RWPE2 (cell line): ENCODE measurements around the gene CFAP46.

Experiments used
- ATAC-seq: fragments of 200-7000 bp; cut with Tn5 transposase; 3 replicates; pipeline ENCODE4 v1.9.1; 2021; ENCODE audit warnings: low read depth
- DNase-seq: peaks from one replicate; pipeline ENCODE4 v3.0.0-alpha.2; 2020; ENCODE audit warnings: low spot score
- H3K27ac ChIP-seq: fragments of 450-650 bp; 2 replicates; pipeline ENCODE4 v1.5.1; 2017; ENCODE audit warnings: mild to moderate bottlenecking; ENCODE audit not compliant: poor library complexity, severe bottlenecking
- H3K27me3 ChIP-seq: fragments of 250-450 bp; sonication (Bioruptor Pico); 2 replicates; pipeline ENCODE4 v1.5.1; 2021; ENCODE audit warnings: mild to moderate bottlenecking, moderate library complexity; ENCODE audit not compliant: insufficient read depth, poor library complexity, severe bottlenecking
- H3K36me3 ChIP-seq: fragments of 250-450 bp; sonication (Bioruptor Pico); 2 replicates; pipeline ENCODE4 v1.5.1; 2020; ENCODE audit warnings: low read depth, mild to moderate bottlenecking, moderate library complexity
- H3K4me1 ChIP-seq: fragments of 250-450 bp; sonication (Bioruptor Pico); 2 replicates; pipeline ENCODE4 v1.5.1; 2021; ENCODE audit warnings: mild to moderate bottlenecking, moderate library complexity; ENCODE audit not compliant: insufficient read depth, poor library complexity, severe bottlenecking
- H3K4me3 ChIP-seq: fragments of 250-450 bp; sonication (Bioruptor Pico); 2 replicates; pipeline ENCODE4 v1.5.1; 2021; ENCODE audit warnings: mild to moderate bottlenecking, moderate library complexity; ENCODE audit not compliant: severe bottlenecking
- H3K9me3 ChIP-seq: fragments of 250-450 bp; sonication (Bioruptor Pico); 2 replicates; pipeline ENCODE4 v1.5.1; 2021; ENCODE audit warnings: mild to moderate bottlenecking, moderate library complexity; ENCODE audit not compliant: severe bottlenecking
- CTCF ChIP-seq: fragments of 450-650 bp; IDR thresholded peaks from one replicate; pipeline ENCODE4 v1.5.1; 2017; ENCODE audit warnings: mild to moderate bottlenecking, moderate library complexity; ENCODE audit not compliant: poor library complexity, severe bottlenecking

The CFAP46 gene

GRCh38 chr10:132768346-132769248 is 173.8 kb downstream of the CFAP46 start:
- no peak overlapping the region for H3K27ac ChIP-seq
- no peaks in the 10 kb centered on the region for H3K9me3 ChIP-seq
- no peak for TF ChIP-seq CTCF
- DNase-seq: no peak
- ATAC-seq: no peak
- H3K27me3 ChIP-seq: no peaks in the 10 kb centered on the region
- no peaks in the 10 kb centered on the region for H3K36me3 ChIP-seq
- no peaks in the 10 kb centered on the region for H3K4me1 ChIP-seq
- H3K4me3 ChIP-seq: no peak overlapping the region

- Histone ChIP-seq H3K27me3 (no peaks in the 10 kb centered on the region), H3K4me3 (no peak overlapping the region), H3K36me3 (no peaks in the 10 kb centered on the region), H3K4me1 (no peaks in the 10 kb centered on the region), H3K27ac (no peak overlapping the region), H3K9me3 (no peaks in the 10 kb centered on the region)
- DNase-seq (no peak), ATAC-seq (no peak)
- no peak for TF ChIP-seq CTCF
These were observed 176.1 kb downstream of the CFAP46 start for GRCh38 chr10:132766291-132766690.

- no peak for ATAC-seq
- Histone ChIP-seq H3K9me3 (no peaks in the 10 kb centered on the region), H3K4me1 (no peaks in the 10 kb centered on the region), H3K27ac (no peak overlapping the region), H3K27me3 (no peaks in the 10 kb centered on the region), H3K36me3 (no peaks in the 10 kb centered on the region), H3K4me3 (no peak overlapping the region)
- DNase-seq: no peak
- no peak for TF ChIP-seq CTCF
These were observed 176.9 kb downstream of the CFAP46 start for GRCh38 chr10:132765435-132765834.

DNA sequence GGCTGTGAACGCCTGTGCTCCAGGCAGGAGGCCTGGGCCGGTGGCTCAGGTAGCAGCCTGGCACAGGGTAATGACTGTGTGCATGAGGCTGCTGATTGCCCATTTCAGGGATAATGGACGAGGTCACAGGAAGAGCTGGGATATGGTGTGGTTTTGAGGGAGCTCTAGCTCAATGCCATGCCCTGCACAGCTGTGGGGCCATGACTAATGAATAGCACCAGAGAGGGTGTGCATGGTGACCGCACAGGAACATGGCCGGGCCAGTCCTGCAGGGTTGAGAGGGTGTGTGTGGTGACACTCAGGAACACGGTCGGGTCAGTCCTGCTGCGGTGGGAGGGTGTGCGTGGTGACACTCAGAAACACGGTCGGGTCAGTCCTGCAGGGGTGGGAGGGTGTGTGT is 178.3 kb downstream of the CFAP46 start:
- Histone ChIP-seq H3K27me3 (no peaks in the 10 kb centered on the region), H3K9me3 (no peaks in the 10 kb centered on the region), H3K27ac (no peak overlapping the region), H3K36me3 (no peaks in the 10 kb centered on the region), H3K4me1 (no peaks in the 10 kb centered on the region), H3K4me3 (no peak overlapping the region)
- DNase-seq (no peak), ATAC-seq (no peak)
- no peak for TF ChIP-seq CTCF

DNA sequence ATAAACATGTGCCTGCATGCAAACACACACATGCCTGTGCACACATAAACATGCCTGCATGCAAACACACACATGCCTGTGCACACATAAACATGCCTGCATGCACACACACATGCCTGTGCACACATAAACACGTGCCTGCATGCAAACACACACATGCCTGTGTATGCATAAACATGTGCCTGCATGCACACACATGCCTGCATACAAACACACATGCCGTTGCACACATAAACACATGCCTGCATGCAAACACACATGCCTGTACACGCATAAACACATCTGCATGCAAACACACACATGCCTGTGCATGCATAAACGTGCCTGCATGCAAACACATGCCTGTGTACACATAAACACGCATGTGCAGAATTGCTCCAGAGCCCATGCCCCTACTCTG is 178.8 kb downstream of the CFAP46 start:
- no peaks in the 10 kb centered on the region for H3K4me1 ChIP-seq
- no peaks in the 10 kb centered on the region for H3K9me3 ChIP-seq
- TF ChIP-seq CTCF: no peak
- ATAC-seq: no peak
- H3K27ac ChIP-seq: no peak overlapping the region
- no peaks in the 10 kb centered on the region for H3K27me3 ChIP-seq
- no peak for DNase-seq
- H3K4me3 ChIP-seq: no peak overlapping the region
- no peaks in the 10 kb centered on the region for H3K36me3 ChIP-seq
